ENCODE measurements around the gene DPYSL5. TPM values are rescaled to one million over a fixed set of nuclear protein-coding genes. Genes with fewer than 3 reads are reported as not detected.

Gene DPYSL5
- 2.4 and 2.5 TPM in 2 replicates for polyA plus RNA-seq (2011; rRNA removed)
- polyA plus RNA-seq (2012; cell fraction: cytosol; rRNA removed) = 4.3 and 5.5 TPM in 2 replicates
- polyA plus RNA-seq (2012; cell fraction: nucleus; rRNA removed) = 4.4 and 5.3 TPM in 2 replicates
- polyA plus RNA-seq (2017; fragmentation: RNase III; extraction: RNeasy Plus Mini Kit Qiagen cat#74134 plus additional on column Dnase treatment) = 6.8 to 8.3 TPM (median 8.2 TPM) in 3 replicates
- 5.8 and 6.4 TPM in 2 replicates for polyA minus RNA-seq (2011; rRNA and poly(A)+ RNA removed)

- 5% methylated on average over 11 of the region's 83 CpGs for WGBS (ENCODE audit: missing lambda C conversion rate)
- FAIRE-seq (no peak), DNase-seq (ENCODE audit: low read depth in 1 of 2, low spot score in 1 of 2) (peak; percentile 60), ATAC-seq (peak; percentile 61 to 64)
- Histone ChIP-seq H3K4me1 (peaks cover 12% of the 10 kb centered on the region; the same call in 2 of the 3 replicates), H3K4me3 (peak within 1 kb of the TSS; percentile 91), H3K9me3 (no peaks in the 10 kb centered on the region), H3K4me2 (peak within 1 kb of the TSS; percentile 98), H3K27ac (peak within 1 kb of the TSS; percentile 66 to 82)
- no peak for TF ChIP-seq EP300 (IDR thresholded peaks at IDR 0.05)
- TF ChIP-seq MAX (IDR thresholded peaks at IDR 0.05) = peak; percentile 14; the same call in 1 of the 2 replicates
- CTCF ChIA-PET = interaction anchor here (1.1 to 25.2 kb wide), 17 partner anchors 11 to 455 kb away, joined by 3 to 669 read pairs (median 24); partner anchors contain the start of gene OST4
- POLR2A ChIA-PET = no interaction called here
Observed at GRCh38 chr2:26847655-26848335, at the start of gene DPYSL5. Gene DPYSL5 (plus strand): TSS chr2:26848132. CDS start chr2:26898500, 50,368 bp downstream.

GRCh38 chr2:26801328-26801727 lies 46.6 kb upstream of the DPYSL5 start:
- ChIA-PET CTCF (interaction anchor here (1.0 kb wide), 1 partner anchor 18 kb away, joined by 3 read pairs; no protein-coding TSS in a partner anchor), POLR2A (no interaction called here)
- no peak overlapping the region for H3K4me3 ChIP-seq
- TF ChIP-seq CEBPB (IDR thresholded peaks at IDR 0.05) (no peak), NR3C1 (IDR thresholded peaks at IDR 0.05) (no peak), ESRRA (IDR thresholded peaks at IDR 0.05; ENCODE audit: borderline replicate concordance, low read length) (no peak), EHF (CRISPR knock-in tag; IDR thresholded peaks at IDR 0.05) (no peak), SMC3 (IDR thresholded peaks at IDR 0.05) (no peak), RNF2 (IDR thresholded peaks at IDR 0.05; ENCODE audit: borderline replicate concordance, low read depth) (no peak), FOSB (CRISPR knock-in tag; IDR thresholded peaks at IDR 0.05) (no peak), RCOR1 (IDR thresholded peaks at IDR 0.05; ENCODE audit: low read depth, low read length) (no peak), RFX5 (IDR thresholded peaks at IDR 0.05) (no peak), RARB (CRISPR knock-in tag; IDR thresholded peaks at IDR 0.05) (no peak), POLR2AphosphoS2 (conservative IDR thresholded peaks at IDR 0.05; ENCODE audit: low read length) (no peak), EHMT2 (IDR thresholded peaks at IDR 0.05; ENCODE audit: low read depth) (no peak), HDAC2 (IDR thresholded peaks at IDR 0.05) (no peak), PBX3 (IDR thresholded peaks at IDR 0.05) (no peak), CTCF (IDR thresholded peaks at IDR 0.05) (no peak), USF2 (IDR thresholded peaks at IDR 0.05) (no peak), TP53 (CRISPR knock-in tag; IDR thresholded peaks at IDR 0.05) (no peak)
- FAIRE-seq (no peak), ATAC-seq (no peak), DNase-seq (ENCODE audit: low read depth in 1 of 2, low spot score in 1 of 2) (no peak)
- H3K27ac ChIP-seq = no peak overlapping the region
- no peaks in the 10 kb centered on the region for H3K9me3 ChIP-seq
- H3K4me1 ChIP-seq = no peaks in the 10 kb centered on the region
- WGBS (ENCODE audit: missing lambda C conversion rate) = 78% methylated on average over 4 of the region's 4 CpGs
- no peak overlapping the region for H3K4me2 ChIP-seq

GRCh38 chr2:26801796-26802195 lies 46.1 kb upstream of the DPYSL5 start:
- WGBS (ENCODE audit: missing lambda C conversion rate) = 96% methylated on average over 7 of the region's 7 CpGs
- CTCF ChIA-PET = interaction anchor here (1.0 kb wide), 1 partner anchor 17 kb away, joined by 3 read pairs; no protein-coding TSS in a partner anchor
- DNase-seq (ENCODE audit: low read depth in 1 of 2, low spot score in 1 of 2) (no peak), ATAC-seq (peak in 1 of 2 experiments; percentile 29; a peak in 2 of 6 replicates), FAIRE-seq (no peak)
- TF ChIP-seq POLR2A (IDR thresholded peaks at IDR 0.05; ENCODE audit: low read length) (no peak), ZNF302 (CRISPR knock-in tag; IDR thresholded peaks at IDR 0.05) (no peak), CHD4 (IDR thresholded peaks at IDR 0.05; ENCODE audit: borderline replicate concordance) (no peak)
- Histone ChIP-seq H3K4me3 (no peak overlapping the region), H3K9me3 (no peaks in the 10 kb centered on the region), H3K27ac (no peak overlapping the region), H3K4me1 (no peaks in the 10 kb centered on the region), H3K4me2 (no peak overlapping the region)
- POLR2A ChIA-PET = no interaction called here

Measured in A549 (cell line).